ENCODE data around the gene PLPP2.

The PLPP2 gene

DNA sequence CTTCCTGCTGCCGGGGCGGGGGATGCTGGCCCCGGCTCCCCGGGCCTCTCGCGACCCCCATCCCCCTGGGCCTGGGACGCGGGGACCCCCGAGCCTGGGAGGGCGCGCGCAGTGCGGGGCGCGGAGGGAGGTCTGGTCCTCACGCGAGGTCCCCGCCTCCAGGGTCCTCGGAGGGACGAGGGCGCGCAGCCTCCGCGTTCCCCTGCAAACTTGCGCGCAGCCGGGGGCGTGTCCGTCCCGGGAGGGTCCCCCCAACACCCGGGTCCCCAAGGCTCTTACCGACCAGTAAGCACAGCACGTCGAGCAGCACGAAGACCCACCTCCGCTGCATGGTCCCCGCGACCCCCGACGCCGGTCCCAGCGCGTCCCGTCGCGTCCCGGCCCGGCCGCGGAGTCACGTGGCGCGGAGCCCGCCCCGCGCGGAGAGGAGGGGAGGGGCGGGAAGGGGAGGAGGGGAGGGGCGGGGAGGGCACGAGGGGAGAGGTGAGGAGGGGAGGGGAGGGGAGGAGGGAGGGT, at the start of gene PLPP2:
Gene PLPP2 (minus strand): TSS at position 398 of the 516 bp plus-strand sequence. CDS start 67 bp downstream, at position 331.
- H3K4me3 ChIP-seq (ENCODE audit: low read depth, low read length), result peak within 1 kb of the TSS; percentile 52
- TF ChIP-seq, protein P1, sequence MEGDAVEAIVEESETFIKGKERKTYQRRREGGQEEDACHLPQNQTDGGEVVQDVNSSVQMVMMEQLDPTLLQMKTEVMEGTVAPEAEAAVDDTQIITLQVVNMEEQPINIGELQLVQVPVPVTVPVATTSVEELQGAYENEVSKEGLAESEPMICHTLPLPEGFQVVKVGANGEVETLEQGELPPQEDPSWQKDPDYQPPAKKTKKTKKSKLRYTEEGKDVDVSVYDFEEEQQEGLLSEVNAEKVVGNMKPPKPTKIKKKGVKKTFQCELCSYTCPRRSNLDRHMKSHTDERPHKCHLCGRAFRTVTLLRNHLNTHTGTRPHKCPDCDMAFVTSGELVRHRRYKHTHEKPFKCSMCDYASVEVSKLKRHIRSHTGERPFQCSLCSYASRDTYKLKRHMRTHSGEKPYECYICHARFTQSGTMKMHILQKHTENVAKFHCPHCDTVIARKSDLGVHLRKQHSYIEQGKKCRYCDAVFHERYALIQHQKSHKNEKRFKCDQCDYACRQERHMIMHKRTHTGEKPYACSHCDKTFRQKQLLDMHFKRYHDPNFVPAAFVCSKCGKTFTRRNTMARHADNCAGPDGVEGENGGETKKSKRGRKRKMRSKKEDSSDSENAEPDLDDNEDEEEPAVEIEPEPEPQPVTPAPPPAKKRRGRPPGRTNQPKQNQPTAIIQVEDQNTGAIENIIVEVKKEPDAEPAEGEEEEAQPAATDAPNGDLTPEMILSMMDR (IDR thresholded peaks at IDR 0.05; ENCODE audit: low read depth, low read length), result no peak

DNA sequence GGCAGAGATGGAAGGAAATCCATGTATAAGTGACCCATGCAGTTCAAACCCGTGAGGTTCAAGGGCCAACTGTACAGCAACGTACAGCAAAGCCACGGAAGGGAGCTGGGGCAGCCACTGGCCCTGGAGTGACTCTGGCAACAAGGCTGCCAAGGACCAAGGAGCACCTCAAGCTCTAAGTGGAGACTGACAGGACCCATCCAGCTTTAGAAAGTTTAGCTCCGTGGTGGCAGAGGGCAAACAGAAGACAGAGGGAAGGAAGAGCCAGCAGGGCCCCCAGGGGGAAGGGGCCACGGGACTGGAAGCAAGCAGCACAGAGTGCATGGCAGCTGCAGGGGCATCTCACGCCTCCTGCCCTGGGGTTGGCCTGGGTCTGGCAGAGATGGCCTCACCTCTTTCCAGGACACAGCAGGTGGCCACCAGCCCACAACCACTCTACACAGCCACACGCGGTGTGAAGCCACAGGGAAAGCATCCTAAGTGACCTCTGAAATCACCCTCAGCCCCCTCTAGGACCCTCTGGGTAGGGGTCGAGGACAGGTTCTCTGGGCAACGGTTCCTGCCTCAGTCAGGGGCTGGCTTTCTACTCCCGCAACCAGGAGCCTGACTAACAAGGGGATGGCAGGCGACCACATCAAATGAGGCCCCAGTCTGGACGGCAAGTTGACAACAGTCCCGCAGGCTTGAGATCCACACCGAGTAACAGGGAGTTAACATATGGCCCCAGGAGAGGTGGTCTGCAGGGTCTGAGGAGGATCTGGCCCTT, 49.6 kb upstream of the PLPP2 start:
- H3K4me3 ChIP-seq (ENCODE audit: low read depth, low read length), result no peak overlapping the region
- TF ChIP-seq, protein P1 (IDR thresholded peaks at IDR 0.05; ENCODE audit: low read depth, low read length), result no peak

DNA sequence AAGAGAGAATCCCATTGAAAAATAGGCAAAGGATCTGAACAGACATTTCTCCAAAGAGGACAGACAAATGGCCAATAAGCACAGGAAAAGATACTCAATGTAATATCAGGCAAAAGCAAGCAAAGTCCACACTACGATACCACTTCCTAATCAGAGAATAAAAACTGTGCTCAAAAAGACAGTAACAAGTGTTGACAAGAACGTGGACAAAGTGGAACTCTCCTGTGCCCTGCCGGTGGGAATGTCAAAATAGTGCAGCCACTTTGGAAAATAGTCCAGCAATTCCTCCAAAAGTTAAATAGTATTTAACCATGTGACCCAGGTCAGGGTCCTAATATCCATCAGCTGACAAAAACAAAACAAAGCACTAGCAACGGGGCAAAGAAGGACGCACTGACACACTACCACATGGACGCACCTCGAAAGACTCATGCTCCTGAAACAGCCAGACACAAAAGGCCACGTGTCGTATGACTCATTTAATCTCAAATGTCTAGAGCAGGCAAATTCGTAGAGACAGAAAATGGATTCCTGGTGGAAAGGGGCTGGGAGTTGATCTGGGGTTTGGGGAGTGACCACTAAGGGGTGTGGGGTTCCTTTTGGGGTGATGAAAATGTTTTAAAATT, 48.2 kb upstream of the PLPP2 start:
- TF ChIP-seq, protein P1 (IDR thresholded peaks at IDR 0.05; ENCODE audit: low read depth, low read length), result no peak
- H3K4me3 ChIP-seq (ENCODE audit: low read depth, low read length), result no peak overlapping the region

DNA sequence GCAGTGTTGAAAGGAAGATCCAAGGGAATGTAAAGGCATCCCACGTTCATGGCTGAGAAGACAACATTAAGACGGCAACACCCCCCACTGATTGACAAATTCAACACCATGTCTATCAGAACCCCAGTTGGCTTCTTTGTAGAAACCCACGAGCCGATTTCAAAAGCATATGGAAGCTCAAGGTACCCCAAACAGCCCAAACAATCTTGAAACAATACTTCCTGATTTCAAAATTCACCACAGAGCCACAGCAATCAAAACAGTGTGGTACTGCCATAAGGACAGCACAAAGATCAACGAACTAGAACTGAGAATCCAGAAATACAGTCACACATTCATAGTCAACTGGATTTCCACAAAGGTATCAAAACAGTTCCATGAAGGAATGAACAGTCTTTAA, 47.2 kb upstream of the PLPP2 start:
- TF ChIP-seq, protein P1 (IDR thresholded peaks at IDR 0.05; ENCODE audit: low read depth, low read length), result no peak
- H3K4me3 ChIP-seq (ENCODE audit: low read depth, low read length), result no peak overlapping the region

DNA sequence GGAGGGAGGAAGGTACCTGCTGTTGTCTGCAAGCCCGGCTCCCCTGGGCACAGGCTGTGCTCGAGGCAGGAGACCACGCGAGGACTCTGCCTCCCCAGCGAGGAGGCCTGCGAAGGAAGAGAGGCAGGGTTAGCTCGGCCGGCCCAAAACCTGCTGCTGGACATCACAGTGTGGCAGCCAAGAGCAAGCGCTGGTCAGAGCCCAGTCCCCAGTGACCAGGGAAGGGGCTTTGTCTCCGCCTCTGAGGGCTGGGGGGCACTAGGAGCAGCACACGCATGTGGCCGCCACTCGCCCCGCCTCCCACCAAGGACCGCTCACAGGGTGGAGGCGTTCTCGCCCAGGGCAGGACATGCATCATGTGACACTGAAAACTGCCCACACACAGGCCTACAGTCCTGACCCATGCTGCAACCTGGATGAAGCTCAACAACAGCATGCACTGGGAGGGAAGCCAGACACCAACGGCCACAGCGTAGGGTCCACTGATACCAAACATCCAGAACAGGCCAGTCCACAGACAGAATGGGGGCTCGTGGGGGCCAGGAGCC, 44.9 kb upstream of the PLPP2 start:
- TF ChIP-seq, protein P1 (IDR thresholded peaks at IDR 0.05; ENCODE audit: low read depth, low read length), result no peak
- H3K4me3 ChIP-seq (ENCODE audit: low read depth, low read length), result no peak overlapping the region

DNA sequence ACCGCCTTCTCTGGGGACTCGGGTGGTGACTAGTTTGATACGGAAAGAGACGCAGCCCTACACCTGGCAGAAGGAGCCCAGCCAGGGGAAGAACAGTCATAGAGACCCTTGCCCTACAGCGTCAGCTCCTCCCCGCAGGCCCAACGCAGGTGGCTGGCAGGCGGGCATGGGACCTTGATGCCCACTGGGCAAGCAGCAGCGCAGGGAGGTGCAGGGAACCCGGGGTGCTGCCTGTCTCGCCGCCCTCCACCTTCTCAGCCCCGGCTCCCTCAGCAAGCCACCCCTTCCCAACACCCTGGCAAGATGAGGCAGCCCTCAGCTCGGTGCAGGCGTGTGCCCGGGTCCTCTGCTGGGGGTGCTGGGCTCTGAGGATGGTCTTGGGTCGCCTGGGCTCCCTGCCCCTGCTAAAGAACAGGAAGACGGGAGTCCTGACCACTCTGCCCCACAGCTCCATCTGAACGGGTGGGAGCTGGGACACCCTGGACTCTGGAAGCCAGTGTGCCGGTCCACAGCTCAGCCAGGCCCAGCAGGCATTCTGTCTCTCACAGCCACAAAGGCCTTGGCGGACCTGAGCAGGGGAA, 44.4 kb upstream of the PLPP2 start:
- H3K4me3 ChIP-seq (ENCODE audit: low read depth, low read length), result no peak overlapping the region
- TF ChIP-seq, protein P1 (IDR thresholded peaks at IDR 0.05; ENCODE audit: low read depth, low read length), result no peak
